ENCODE results near the gene NEURL3.

DNA sequence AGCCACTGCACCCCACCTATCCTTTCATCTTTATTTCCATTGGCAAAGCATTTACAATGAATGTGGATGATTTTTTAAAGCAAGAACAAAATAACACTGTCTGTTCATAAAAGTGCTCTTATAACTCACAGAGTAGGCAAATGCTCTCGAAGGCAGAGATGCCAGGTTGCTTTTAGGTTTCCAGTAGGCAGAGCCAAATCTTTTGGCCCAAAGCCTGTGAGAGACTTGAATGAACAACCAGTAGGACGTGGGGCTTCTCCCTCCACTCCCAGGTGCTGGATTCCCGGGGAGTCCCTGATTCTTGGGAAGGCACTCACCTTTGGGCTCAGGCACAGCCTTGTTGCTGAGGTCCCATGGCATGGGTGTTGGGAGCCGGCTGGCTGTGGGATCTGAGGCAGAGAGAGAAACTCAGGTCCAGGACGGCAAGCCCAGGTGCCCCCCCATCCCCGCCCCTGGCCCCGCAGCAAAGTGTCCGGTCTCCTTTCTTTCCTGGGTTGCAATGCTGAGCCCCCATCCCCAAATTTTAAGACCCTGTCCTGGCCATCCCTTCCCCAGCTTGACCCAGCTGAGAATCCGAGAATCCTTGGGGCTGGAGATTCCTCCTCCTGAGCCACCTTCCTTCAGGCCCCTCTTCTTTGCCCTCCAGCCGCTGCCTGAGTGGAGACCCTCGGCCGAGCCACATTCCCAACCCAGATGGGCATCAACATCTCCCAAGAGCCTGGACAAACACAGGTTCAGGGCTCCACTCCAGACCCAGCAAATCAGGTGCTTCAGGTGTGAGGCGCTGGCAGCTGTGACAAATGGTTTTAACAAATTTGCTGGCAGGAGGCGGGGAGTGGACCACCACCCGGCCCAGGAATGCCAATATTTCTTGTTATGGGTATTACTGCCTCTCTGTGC lies 5.8 kb downstream of the NEURL3 start:
- TF ChIP-seq, protein P1, sequence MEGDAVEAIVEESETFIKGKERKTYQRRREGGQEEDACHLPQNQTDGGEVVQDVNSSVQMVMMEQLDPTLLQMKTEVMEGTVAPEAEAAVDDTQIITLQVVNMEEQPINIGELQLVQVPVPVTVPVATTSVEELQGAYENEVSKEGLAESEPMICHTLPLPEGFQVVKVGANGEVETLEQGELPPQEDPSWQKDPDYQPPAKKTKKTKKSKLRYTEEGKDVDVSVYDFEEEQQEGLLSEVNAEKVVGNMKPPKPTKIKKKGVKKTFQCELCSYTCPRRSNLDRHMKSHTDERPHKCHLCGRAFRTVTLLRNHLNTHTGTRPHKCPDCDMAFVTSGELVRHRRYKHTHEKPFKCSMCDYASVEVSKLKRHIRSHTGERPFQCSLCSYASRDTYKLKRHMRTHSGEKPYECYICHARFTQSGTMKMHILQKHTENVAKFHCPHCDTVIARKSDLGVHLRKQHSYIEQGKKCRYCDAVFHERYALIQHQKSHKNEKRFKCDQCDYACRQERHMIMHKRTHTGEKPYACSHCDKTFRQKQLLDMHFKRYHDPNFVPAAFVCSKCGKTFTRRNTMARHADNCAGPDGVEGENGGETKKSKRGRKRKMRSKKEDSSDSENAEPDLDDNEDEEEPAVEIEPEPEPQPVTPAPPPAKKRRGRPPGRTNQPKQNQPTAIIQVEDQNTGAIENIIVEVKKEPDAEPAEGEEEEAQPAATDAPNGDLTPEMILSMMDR (IDR thresholded peaks at IDR 0.05): no peak
- TF ChIP-seq POLR2A (IDR thresholded peaks at IDR 0.05): no peak
